NCI-H510A treated with DMSO at 0.1 percent for 48 hours (cell line): Measurements from ENCODE around the gene TBX1.

Experiments used
- DNase-seq: peaks from one replicate; lab custom pipeline; 2025; lab: John Stamatoyannopoulos, UW

Gene TBX1

DNA sequence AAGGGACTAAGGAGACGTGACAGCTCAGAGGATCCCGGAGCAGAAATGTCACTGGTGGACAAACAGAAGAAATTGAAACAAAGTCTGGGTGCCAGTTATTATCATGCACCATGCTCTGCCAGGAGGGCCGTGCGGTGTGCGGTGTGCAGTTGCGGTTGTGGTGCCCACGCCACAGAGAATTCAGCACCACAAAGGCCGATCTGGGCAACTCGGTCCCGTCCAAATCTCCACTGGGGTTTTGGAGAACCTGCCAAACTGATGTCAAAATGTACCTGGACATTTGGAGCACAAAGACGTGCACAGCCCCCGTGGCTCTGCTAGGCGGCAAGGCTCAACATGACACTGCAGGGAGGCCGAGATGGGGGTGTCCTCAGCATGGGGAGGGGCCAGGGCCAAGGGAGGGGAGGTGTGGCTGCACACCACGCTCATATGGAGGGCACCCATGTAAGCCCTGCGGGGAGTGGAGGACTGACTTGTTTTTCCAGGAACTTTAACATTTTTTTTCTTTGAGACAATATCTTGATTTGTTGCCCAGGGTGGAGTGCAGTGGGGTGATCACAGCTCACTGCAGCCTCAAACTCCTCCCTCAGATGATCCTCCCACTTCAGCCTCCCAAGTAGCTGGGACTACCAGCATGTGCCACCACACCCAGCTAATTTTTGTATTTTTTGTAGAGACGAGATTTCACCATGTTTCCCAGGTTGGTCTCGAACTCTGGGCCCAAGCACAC is 54.7 kb downstream of the TBX1 start:
- no peak for DNase-seq

DNA sequence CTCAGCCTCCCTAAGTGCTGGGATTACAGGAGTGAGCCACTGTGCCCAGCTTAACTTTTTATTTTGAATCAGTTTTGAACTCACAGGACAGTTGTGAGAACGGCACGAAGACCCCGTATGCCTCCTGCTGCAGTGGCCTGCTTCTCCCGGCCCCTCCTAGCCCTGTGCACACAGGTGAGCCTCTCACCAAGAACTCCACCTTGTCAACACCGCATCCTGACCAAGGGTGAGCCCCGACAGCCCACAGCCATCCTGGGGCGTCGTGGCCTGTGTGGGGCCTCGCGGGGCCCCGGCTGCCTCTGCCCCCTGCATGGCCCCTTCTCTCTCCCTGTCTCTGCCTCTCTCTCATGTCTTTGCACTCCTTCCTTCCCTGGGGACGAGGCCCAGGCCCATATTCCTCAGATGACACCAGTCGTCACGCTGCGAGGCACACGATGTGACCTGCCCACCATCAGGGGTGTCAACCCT is 55.3 kb downstream of the TBX1 start:
- no peak for DNase-seq

DNA sequence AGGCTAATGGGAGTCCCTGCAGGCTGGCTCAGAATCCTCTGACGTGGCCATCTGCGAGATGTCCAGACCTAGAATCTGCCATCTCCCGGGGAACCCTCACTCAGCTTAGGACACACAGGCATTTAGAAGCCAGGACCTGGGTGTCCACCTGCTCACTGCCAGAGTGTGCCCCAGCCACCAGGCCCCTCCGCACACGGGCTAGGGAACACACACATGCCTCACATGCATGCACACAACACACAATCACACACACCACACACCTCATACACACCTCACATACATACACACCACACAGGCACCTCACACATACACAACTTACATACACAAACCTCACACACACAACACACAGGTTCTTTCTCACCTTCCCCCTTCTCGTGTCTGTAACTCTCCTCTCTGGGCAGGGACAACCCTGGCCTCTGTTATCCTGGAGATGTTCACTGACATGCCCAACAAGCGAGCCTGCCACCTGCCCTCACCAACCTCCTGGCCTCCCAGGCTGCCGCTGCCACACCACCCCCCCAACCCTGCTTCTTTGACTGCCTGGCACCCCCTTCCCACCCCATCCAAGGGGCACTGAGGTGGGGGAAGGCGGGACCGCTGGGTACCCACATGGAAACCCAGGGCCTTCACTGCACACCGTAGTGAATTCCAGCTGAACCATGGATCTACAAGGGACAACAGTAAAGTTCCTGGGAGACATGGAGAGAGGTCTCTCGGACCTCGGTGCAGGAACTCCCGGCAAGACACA is 56.0 kb downstream of the TBX1 start:
- no peak for DNase-seq
